ENCODE measurements around the gene SMYD3. TPM values are rescaled to one million over a fixed set of nuclear protein-coding genes. Genes with fewer than 3 reads are reported as not detected.

SMYD3 gene
- total RNA-seq, 1 experiment from 2014 or later, result 29.6 TPM

- POLR2A ChIA-PET (ENCODE audit: unreplicated experiment), result no interaction called here
- intact Hi-C loops (cut with micrococcal nuclease; ENCODE audit: unreplicated experiment), result no loop called here
- Histone ChIP-seq H3K36me3 (ENCODE audit: low read depth) (no peaks in the 10 kb centered on the region), H3K79me2 (ENCODE audit: low read depth) (no peaks in the 10 kb centered on the region), H4K20me1 (ENCODE audit: insufficient read depth) (no peaks in the 10 kb centered on the region), H3K27me3 (ENCODE audit: insufficient read depth, low read depth) (no peaks in the 10 kb centered on the region), H3K9me2 (ENCODE audit: insufficient read depth) (no peaks in the 10 kb centered on the region), H3K9me3 (ENCODE audit: insufficient read depth, low read depth) (no peaks in the 10 kb centered on the region), H2AFZ (no peak overlapping the region), H3K27ac (no peak overlapping the region), H3F3A (ENCODE audit: insufficient read depth, low read depth) (no peaks in the 10 kb centered on the region), H3K4me2 (no peak overlapping the region), H3K4me1 (replicated peaks; ENCODE audit: insufficient read depth) (no peaks in the 10 kb centered on the region), H3K4me3 (no peak overlapping the region)
- CTCF ChIA-PET, result no interaction called here
- TF ChIP-seq EZH2 (IDR thresholded peaks at IDR 0.05; ENCODE audit: low read depth), result no peak
- no peak for TF ChIP-seq CTCF (conservative IDR thresholded peaks at IDR 0.05)
- DNase-seq, result no peak
- no TSS peak for BruUV-seq (replicated peaks)
These were observed 392.7 kb downstream of the SMYD3 start for GRCh38 chr1:246114369-246114768.

- no peak for TF ChIP-seq EZH2 (IDR thresholded peaks at IDR 0.05; ENCODE audit: low read depth)
- no peak for TF ChIP-seq CTCF (conservative IDR thresholded peaks at IDR 0.05)
- no peak overlapping the region for H3K4me2 ChIP-seq
- intact Hi-C loops (cut with micrococcal nuclease; ENCODE audit: unreplicated experiment), result no loop called here
These were observed 393.5 kb downstream of the SMYD3 start for GRCh38 chr1:246113555-246114095.

GRCh38 chr1:246111570-246111969 lies 395.5 kb downstream of the SMYD3 start:
- H3F3A ChIP-seq (ENCODE audit: insufficient read depth, low read depth), result no peaks in the 10 kb centered on the region
- no peaks in the 10 kb centered on the region for H3K36me3 ChIP-seq (ENCODE audit: low read depth)
- H3K27me3 ChIP-seq (ENCODE audit: insufficient read depth, low read depth), result no peaks in the 10 kb centered on the region
- DNase-seq, result no peak
- no peaks in the 10 kb centered on the region for H3K9me3 ChIP-seq (ENCODE audit: insufficient read depth, low read depth)
- no peak overlapping the region for H3K4me3 ChIP-seq
- no peaks in the 10 kb centered on the region for H3K4me1 ChIP-seq (replicated peaks; ENCODE audit: insufficient read depth)
- no peak for TF ChIP-seq EZH2 (IDR thresholded peaks at IDR 0.05; ENCODE audit: low read depth)
- no peak for TF ChIP-seq CTCF (conservative IDR thresholded peaks at IDR 0.05)
- ChIA-PET POLR2A (ENCODE audit: unreplicated experiment) (no interaction called here), CTCF (no interaction called here)
- H3K79me2 ChIP-seq (ENCODE audit: low read depth), result no peaks in the 10 kb centered on the region
- no peak overlapping the region for H2AFZ ChIP-seq
- BruUV-seq (replicated peaks), result no TSS peak
- H3K9me2 ChIP-seq (ENCODE audit: insufficient read depth), result no peaks in the 10 kb centered on the region
- no peak overlapping the region for H3K27ac ChIP-seq
- H3K4me2 ChIP-seq, result no peak overlapping the region
- H4K20me1 ChIP-seq (ENCODE audit: insufficient read depth), result no peaks in the 10 kb centered on the region
- intact Hi-C loops (cut with micrococcal nuclease; ENCODE audit: unreplicated experiment), result no loop called here

More at GRCh38 chr1:246113555-246114095, 393.5 kb downstream of the SMYD3 start:
- no peaks in the 10 kb centered on the region for H3K4me1 ChIP-seq (replicated peaks; ENCODE audit: insufficient read depth)
- no peaks in the 10 kb centered on the region for H4K20me1 ChIP-seq (ENCODE audit: insufficient read depth)
- H3F3A ChIP-seq (ENCODE audit: insufficient read depth, low read depth), result no peaks in the 10 kb centered on the region
- DNase-seq, result no peak
- H3K9me2 ChIP-seq (ENCODE audit: insufficient read depth), result no peaks in the 10 kb centered on the region
- POLR2A ChIA-PET (ENCODE audit: unreplicated experiment), result no interaction called here
- no TSS peak for BruUV-seq (replicated peaks)
- no peak overlapping the region for H3K27ac ChIP-seq
- H3K4me3 ChIP-seq, result no peak overlapping the region
- H2AFZ ChIP-seq, result no peak overlapping the region
- no peaks in the 10 kb centered on the region for H3K79me2 ChIP-seq (ENCODE audit: low read depth)
- no peaks in the 10 kb centered on the region for H3K9me3 ChIP-seq (ENCODE audit: insufficient read depth, low read depth)
- H3K36me3 ChIP-seq (ENCODE audit: low read depth), result no peaks in the 10 kb centered on the region
- CTCF ChIA-PET, result no interaction called here
- H3K27me3 ChIP-seq (ENCODE audit: insufficient read depth, low read depth), result no peaks in the 10 kb centered on the region
